ENCODE measurements around the gene TSPAN11.

Gene TSPAN11

DNA sequence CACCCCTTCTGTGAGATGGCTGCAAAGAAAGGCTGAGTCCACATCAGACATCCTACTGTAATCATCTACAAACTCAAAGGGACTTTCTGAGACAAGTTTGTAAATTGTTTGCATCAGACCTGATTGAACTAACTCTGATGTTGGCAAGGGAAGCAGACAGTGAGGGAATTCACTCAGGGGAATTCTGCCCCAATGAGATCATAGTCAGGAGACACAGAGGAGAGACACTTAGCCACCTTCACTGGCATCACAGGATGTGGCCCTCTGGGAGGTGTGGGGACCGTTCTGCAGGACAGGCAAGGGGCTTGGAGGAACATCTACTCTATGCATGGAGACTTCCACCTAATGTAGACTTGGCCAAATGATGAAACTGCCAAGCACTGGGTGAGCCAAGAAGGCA lies 76.5 kb downstream of the TSPAN11 start:
- ATAC-seq: no peak
- TF ChIP-seq RARB (CRISPR knock-in tag; IDR thresholded peaks at IDR 0.05) (no peak), ZC3H10 (CRISPR knock-in tag; IDR thresholded peaks at IDR 0.05) (no peak), ZNF8 (CRISPR knock-in tag; IDR thresholded peaks at IDR 0.05) (no peak), ARNTL (CRISPR knock-in tag; IDR thresholded peaks at IDR 0.05; ENCODE audit: borderline replicate concordance, low read depth) (no peak), TOX (CRISPR knock-in tag; IDR thresholded peaks at IDR 0.05; ENCODE audit: borderline replicate concordance) (no peak), TCF4 (CRISPR knock-in tag; IDR thresholded peaks at IDR 0.05; ENCODE audit: borderline replicate concordance) (no peak), ZFP30 (CRISPR knock-in tag; IDR thresholded peaks at IDR 0.05) (no peak), SNAI2 (CRISPR knock-in tag; IDR thresholded peaks at IDR 0.05) (no peak), POU6F1 (CRISPR knock-in tag; IDR thresholded peaks at IDR 0.05; ENCODE audit: borderline replicate concordance, low read depth) (no peak)
- TF ChIP-seq, protein P1, sequence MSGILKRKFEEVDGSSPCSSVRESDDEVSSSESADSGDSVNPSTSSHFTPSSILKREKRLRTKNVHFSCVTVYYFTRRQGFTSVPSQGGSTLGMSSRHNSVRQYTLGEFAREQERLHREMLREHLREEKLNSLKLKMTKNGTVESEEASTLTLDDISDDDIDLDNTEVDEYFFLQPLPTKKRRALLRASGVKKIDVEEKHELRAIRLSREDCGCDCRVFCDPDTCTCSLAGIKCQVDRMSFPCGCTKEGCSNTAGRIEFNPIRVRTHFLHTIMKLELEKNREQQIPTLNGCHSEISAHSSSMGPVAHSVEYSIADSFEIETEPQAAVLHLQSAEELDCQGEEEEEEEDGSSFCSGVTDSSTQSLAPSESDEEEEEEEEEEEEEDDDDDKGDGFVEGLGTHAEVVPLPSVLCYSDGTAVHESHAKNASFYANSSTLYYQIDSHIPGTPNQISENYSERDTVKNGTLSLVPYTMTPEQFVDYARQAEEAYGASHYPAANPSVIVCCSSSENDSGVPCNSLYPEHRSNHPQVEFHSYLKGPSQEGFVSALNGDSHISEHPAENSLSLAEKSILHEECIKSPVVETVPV (CRISPR knock-in tag; IDR thresholded peaks at IDR 0.05): no peak

DNA sequence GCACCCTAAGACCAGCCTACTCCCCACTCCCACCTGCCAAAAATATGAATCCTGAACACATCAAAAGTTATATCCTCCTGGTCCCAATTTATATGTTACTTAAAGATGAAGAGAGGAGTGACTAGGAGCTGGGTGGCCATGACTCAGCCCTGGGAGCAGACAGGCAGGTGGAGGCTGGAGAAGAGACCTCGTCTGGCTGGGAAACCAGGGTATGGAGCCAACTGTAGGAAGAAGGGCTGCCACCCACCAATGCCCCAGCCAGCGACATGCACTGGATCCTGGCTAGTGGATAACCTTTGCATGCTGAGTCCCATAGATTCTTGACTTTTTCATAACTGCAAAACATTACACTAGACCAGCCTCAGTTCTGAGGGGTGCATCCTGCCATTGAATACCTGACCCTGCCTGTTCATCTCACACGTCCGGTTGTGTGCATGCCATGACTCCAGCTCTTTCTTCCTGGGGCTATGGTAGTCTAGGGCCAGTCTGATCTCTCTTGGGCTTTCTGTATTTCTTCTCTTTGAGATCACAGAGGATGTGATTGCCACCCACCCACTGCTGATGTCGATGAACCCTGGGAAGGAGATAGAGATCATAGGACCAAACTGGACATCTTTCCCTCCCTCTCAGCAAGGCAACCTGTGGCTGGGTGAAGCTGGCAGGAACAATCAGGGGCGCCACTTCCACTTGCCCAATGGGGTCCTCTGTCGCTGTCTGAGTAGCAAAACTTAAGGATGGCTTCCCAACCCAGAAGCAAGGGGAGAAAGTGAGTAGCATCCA lies 77.5 kb downstream of the TSPAN11 start:
- ATAC-seq: no peak
- no peak for TF ChIP-seq RARB (CRISPR knock-in tag; IDR thresholded peaks at IDR 0.05)
- TF ChIP-seq ZNF565 (CRISPR knock-in tag; conservative IDR thresholded peaks at IDR 0.05; ENCODE audit: low read depth): no peak
- TF ChIP-seq OSR1 (CRISPR knock-in tag; IDR thresholded peaks at IDR 0.05): no peak
- TF ChIP-seq ISL1 (CRISPR knock-in tag; IDR thresholded peaks at IDR 0.05): no peak
- TF ChIP-seq TSHZ2 (CRISPR knock-in tag; IDR thresholded peaks at IDR 0.05): no peak
- TF ChIP-seq ZNF70 (CRISPR knock-in tag; IDR thresholded peaks at IDR 0.05): no peak
- TF ChIP-seq ESRRG (CRISPR knock-in tag; IDR thresholded peaks at IDR 0.05): no peak
- TF ChIP-seq PPARA (CRISPR knock-in tag; IDR thresholded peaks at IDR 0.05; ENCODE audit: borderline replicate concordance): no peak
- no peak for TF ChIP-seq TOX (CRISPR knock-in tag; IDR thresholded peaks at IDR 0.05; ENCODE audit: borderline replicate concordance)
- TF ChIP-seq PATZ1 (CRISPR knock-in tag; IDR thresholded peaks at IDR 0.05; ENCODE audit: borderline replicate concordance): no peak
- no peak for TF ChIP-seq CSDC2 (CRISPR knock-in tag; IDR thresholded peaks at IDR 0.05)
- TF ChIP-seq CREB5 (CRISPR knock-in tag; IDR thresholded peaks at IDR 0.05; ENCODE audit: low read depth): no peak
- TF ChIP-seq, protein P1 (CRISPR knock-in tag; IDR thresholded peaks at IDR 0.05): no peak

Data from SK-N-SH treated with all-trans-retinoic acid at 6 μM for 48 hours (cell line).